ENCODE measurements around the gene PLXNA4. TPM values are rescaled to one million over a fixed set of nuclear protein-coding genes. Genes with fewer than 3 reads are reported as not detected.

The PLXNA4 gene
- total RNA-seq, 2 donors from 2014 or later, result 0.99 to 1.1 TPM

DNA sequence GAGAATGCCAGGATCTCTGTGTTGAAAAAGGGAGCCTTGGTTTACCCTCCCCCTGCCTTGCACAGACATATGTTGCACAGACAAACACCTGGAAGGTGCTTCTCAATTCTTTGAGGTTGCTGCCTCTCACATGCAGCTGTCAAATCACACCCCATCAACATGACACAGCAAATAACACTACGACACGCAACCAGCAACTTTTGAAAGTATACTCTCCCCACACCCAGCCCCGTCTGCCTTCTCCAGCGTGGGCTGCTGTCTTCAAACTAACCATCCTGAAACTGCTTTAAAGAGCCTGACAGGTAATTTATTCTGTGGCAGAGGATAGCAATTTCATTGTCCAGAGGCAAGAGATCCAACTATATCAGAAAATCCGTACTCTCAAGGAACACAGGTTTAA lies 136.1 kb downstream of the PLXNA4 start:
- Mint-ChIP-seq H3K4me3 (no peak overlapping the region), H3K36me3 (ENCODE audit: insufficient read depth in 2 of 2) (no peaks in the 10 kb centered on the region), H3K9me3 (no peaks in the 10 kb centered on the region), H3K27me3 (ENCODE audit: low read depth) (no peaks in the 10 kb centered on the region), H3K4me1 (ENCODE audit: low read depth) (peaks cover 57% of the 10 kb centered on the region), H3K27ac (no peak overlapping the region)
- ATAC-seq (replicated peaks in 1 of 2) (no peak), DNase-seq (no peak)

GRCh38 chr7:132438926-132439325 lies 137.3 kb downstream of the PLXNA4 start:
- H3K4me1 Mint-ChIP-seq (ENCODE audit: low read depth), result peaks cover 65% of the 10 kb centered on the region
- no peaks in the 10 kb centered on the region for H3K27me3 Mint-ChIP-seq (ENCODE audit: low read depth)
- peaks cover 0 to 6% of the 10 kb centered on the region in 2 donors for H3K9me3 Mint-ChIP-seq
- ATAC-seq (replicated peaks in 1 of 2), result no peak
- H3K27ac Mint-ChIP-seq, result no peak overlapping the region
- no peak for DNase-seq
- peaks cover 0 to 2% of the 10 kb centered on the region in 2 donors for H3K36me3 Mint-ChIP-seq (ENCODE audit: insufficient read depth in 2 of 2)
- H3K4me3 Mint-ChIP-seq, result no peak overlapping the region

GRCh38 chr7:132437730-132438129 lies 138.5 kb downstream of the PLXNA4 start:
- peaks cover 0 to 6% of the 10 kb centered on the region in 2 donors for H3K9me3 Mint-ChIP-seq
- peak in 1 of 2 donors; percentile 28 for DNase-seq
- H3K36me3 Mint-ChIP-seq (ENCODE audit: insufficient read depth in 2 of 2), result peaks cover 0 to 2% of the 10 kb centered on the region in 2 donors
- H3K27me3 Mint-ChIP-seq (ENCODE audit: low read depth), result no peaks in the 10 kb centered on the region
- no peak overlapping the region for H3K27ac Mint-ChIP-seq
- H3K4me3 Mint-ChIP-seq, result peak overlapping the region; percentile 54 to 71
- peak; percentile 68 to 71 for ATAC-seq (replicated peaks in 1 of 2)
- peaks cover 69% of the 10 kb centered on the region for H3K4me1 Mint-ChIP-seq (ENCODE audit: low read depth)

DNA sequence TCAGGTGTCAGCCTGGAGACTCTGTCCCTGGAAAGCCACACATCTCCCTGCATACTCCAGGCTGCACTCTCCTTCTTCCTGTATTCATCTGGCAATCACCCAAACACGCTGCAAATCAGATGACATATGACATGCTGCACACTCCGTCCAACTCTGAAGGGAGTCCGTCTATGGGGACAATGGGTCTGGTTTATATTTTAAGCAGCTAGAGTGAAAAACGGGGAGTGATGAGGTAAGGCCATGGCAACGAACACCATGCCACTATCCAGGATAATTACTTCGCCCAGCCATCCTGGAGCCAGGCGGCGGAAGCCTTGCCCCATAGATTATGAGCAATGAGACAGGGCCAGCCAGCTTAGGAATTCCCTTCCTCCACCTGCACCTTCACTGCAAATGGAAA lies 140.1 kb downstream of the PLXNA4 start:
- Mint-ChIP-seq H3K9me3 (peaks cover 0 to 6% of the 10 kb centered on the region in 2 donors), H3K4me3 (peak overlapping the region in 1 of 2 donors; percentile 56), H3K27me3 (ENCODE audit: low read depth) (no peaks in the 10 kb centered on the region), H3K36me3 (ENCODE audit: insufficient read depth in 2 of 2) (peaks cover 0 to 2% of the 10 kb centered on the region in 2 donors), H3K27ac (no peak overlapping the region), H3K4me1 (ENCODE audit: low read depth) (peaks cover 85% of the 10 kb centered on the region)
- ATAC-seq (replicated peaks in 1 of 2), result no peak
- no peak for DNase-seq

GRCh38 chr7:132435016-132435990 lies 141.0 kb downstream of the PLXNA4 start:
- H3K4me1 Mint-ChIP-seq (ENCODE audit: low read depth), result peaks cover 89% of the 10 kb centered on the region
- peaks cover 0 to 2% of the 10 kb centered on the region in 2 donors for H3K36me3 Mint-ChIP-seq (ENCODE audit: insufficient read depth in 2 of 2)
- H3K4me3 Mint-ChIP-seq, result peak overlapping the region; percentile 56 to 77
- no peak for DNase-seq
- ATAC-seq (replicated peaks in 1 of 2), result no peak
- peak overlapping the region; percentile 24 for H3K27ac Mint-ChIP-seq
- H3K9me3 Mint-ChIP-seq, result peaks cover 0 to 6% of the 10 kb centered on the region in 2 donors
- H3K27me3 Mint-ChIP-seq (ENCODE audit: low read depth), result no peaks in the 10 kb centered on the region

DNA sequence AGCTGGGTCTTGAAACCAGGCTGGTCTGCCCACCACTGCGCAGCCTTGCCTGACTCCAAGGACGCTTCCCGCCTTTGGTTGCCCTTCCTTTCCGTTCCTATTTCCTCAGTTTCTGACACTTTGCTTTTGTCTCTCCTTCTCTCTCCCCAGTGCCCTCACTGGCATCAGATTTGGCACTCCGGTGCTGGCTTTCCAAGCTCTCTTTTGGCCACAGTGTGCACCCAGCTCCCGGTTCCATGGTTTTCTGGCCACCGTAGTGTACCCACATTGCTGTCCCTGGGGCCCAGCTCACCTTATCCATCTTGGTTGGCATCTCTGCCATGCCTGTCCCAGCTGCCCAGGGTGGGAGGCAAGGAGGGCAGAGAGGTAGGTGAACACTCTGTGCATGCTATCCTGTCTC lies 142.2 kb downstream of the PLXNA4 start:
- DNase-seq, result no peak
- H3K4me3 Mint-ChIP-seq, result peak overlapping the region; percentile 29 to 40
- H3K9me3 Mint-ChIP-seq, result peaks cover 0 to 6% of the 10 kb centered on the region in 2 donors
- peaks cover 88% of the 10 kb centered on the region for H3K4me1 Mint-ChIP-seq (ENCODE audit: low read depth)
- ATAC-seq (replicated peaks in 1 of 2), result no peak
- H3K27ac Mint-ChIP-seq, result peak overlapping the region; percentile 8
- no peaks in the 10 kb centered on the region for H3K27me3 Mint-ChIP-seq (ENCODE audit: low read depth)
- peaks cover 0 to 2% of the 10 kb centered on the region in 2 donors for H3K36me3 Mint-ChIP-seq (ENCODE audit: insufficient read depth in 2 of 2)

GRCh38 chr7:132433301-132433700 lies 143.0 kb downstream of the PLXNA4 start:
- peaks cover 0 to 6% of the 10 kb centered on the region in 2 donors for H3K9me3 Mint-ChIP-seq
- no peak for DNase-seq
- peaks cover 0 to 2% of the 10 kb centered on the region in 2 donors for H3K36me3 Mint-ChIP-seq (ENCODE audit: insufficient read depth in 2 of 2)
- peaks cover 87% of the 10 kb centered on the region for H3K4me1 Mint-ChIP-seq (ENCODE audit: low read depth)
- H3K4me3 Mint-ChIP-seq, result peak overlapping the region in 1 of 2 donors; percentile 46
- H3K27ac Mint-ChIP-seq, result peak overlapping the region; percentile 12
- no peaks in the 10 kb centered on the region for H3K27me3 Mint-ChIP-seq (ENCODE audit: low read depth)
- no peak for ATAC-seq (replicated peaks in 1 of 2)

DNA sequence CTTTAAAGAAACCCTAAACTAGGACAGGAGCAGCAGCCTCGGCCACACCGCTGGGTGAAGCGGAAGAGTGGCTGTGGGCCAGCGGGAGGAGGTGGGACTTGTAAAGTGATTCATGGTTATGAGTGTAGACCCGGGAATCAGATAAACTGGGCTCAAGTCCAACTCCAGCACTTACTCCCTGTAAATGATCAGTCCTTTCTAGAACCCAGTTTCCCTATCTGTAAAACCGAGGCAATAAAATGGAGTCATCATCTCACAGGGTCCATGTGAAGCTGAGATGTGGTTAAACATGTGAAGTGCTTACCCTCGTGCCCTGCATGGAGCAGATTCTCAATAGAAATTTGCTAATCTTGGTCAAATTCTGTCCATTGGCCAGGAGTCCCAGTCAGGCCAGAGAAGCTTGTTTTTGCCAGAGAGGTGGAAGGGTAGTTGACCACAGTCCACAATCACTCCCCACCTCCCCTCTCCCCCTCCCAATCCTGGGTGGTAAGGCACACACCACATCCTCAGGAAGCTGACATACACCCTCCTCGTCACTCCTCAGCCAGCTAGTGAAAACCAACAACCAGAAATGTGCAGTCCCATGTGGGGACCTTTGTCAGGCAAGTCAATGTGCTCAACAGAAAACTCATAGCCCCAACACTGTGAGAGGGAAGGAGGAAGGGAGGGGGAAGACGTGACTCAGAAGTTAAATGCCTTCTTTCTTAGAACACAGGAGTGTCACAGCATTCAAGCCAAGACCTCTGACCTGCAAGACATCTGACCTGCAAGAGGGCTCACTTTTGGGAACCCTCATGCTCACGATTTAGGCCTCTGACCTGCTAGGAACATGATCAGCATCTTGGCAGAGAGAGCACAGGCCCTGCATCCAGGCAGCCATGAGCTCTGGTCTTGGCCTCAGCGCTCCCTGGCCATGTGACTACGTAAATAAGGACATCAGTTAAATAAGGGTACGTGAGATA lies 145.1 kb downstream of the PLXNA4 start:
- Mint-ChIP-seq H3K36me3 (ENCODE audit: insufficient read depth in 2 of 2) (peaks cover 0 to 2% of the 10 kb centered on the region in 2 donors), H3K4me1 (ENCODE audit: low read depth) (peaks cover 67% of the 10 kb centered on the region), H3K9me3 (peaks cover 0 to 6% of the 10 kb centered on the region in 2 donors), H3K27me3 (ENCODE audit: low read depth) (no peaks in the 10 kb centered on the region), H3K27ac (peak overlapping the region; percentile 31), H3K4me3 (peak overlapping the region; percentile 6 to 43)
- DNase-seq (peak; percentile 67 to 69), ATAC-seq (replicated peaks in 1 of 2) (peak; percentile 96)

- DNase-seq, result no peak
- H3K9me3 Mint-ChIP-seq, result peaks cover 0 to 6% of the 10 kb centered on the region in 2 donors
- H3K36me3 Mint-ChIP-seq (ENCODE audit: insufficient read depth in 2 of 2), result peaks cover 0 to 2% of the 10 kb centered on the region in 2 donors
- H3K27me3 Mint-ChIP-seq (ENCODE audit: low read depth), result no peaks in the 10 kb centered on the region
- H3K4me3 Mint-ChIP-seq, result peak overlapping the region in 1 of 2 donors; percentile 6
- ATAC-seq (replicated peaks in 1 of 2), result no peak
- H3K4me1 Mint-ChIP-seq (ENCODE audit: low read depth), result peaks cover 67% of the 10 kb centered on the region
- peak overlapping the region; percentile 27 for H3K27ac Mint-ChIP-seq
Observed at GRCh38 chr7:132430041-132430855, 146.0 kb downstream of the PLXNA4 start.

GRCh38 chr7:132429181-132429580 lies 147.1 kb downstream of the PLXNA4 start:
- Mint-ChIP-seq H3K9me3 (peaks cover 0 to 2% of the 10 kb centered on the region in 2 donors), H3K27me3 (ENCODE audit: low read depth) (no peaks in the 10 kb centered on the region), H3K27ac (no peak overlapping the region), H3K36me3 (ENCODE audit: insufficient read depth in 2 of 2) (peaks cover 0 to under 1% of the 10 kb centered on the region in 2 donors), H3K4me3 (no peak overlapping the region), H3K4me1 (ENCODE audit: low read depth) (peaks cover 57% of the 10 kb centered on the region)
- DNase-seq (no peak), ATAC-seq (replicated peaks in 1 of 2) (no peak)

- Mint-ChIP-seq H3K36me3 (ENCODE audit: insufficient read depth in 2 of 2) (no peaks in the 10 kb centered on the region), H3K4me3 (no peak overlapping the region), H3K27ac (no peak overlapping the region), H3K4me1 (ENCODE audit: low read depth) (peaks cover 49% of the 10 kb centered on the region), H3K27me3 (ENCODE audit: low read depth) (no peaks in the 10 kb centered on the region), H3K9me3 (no peaks in the 10 kb centered on the region)
- DNase-seq, result no peak
- ATAC-seq (replicated peaks in 1 of 2), result no peak
Observed at GRCh38 chr7:132428247-132428919, 147.9 kb downstream of the PLXNA4 start.
